Measurements from ENCODE around the gene EIF2D.
"Not testable (repeated sequence)": the region's sequence is repeated elsewhere in the genome, so short reads cannot be mapped to it uniquely, and the experiment has no call there.

Gene EIF2D

DNA sequence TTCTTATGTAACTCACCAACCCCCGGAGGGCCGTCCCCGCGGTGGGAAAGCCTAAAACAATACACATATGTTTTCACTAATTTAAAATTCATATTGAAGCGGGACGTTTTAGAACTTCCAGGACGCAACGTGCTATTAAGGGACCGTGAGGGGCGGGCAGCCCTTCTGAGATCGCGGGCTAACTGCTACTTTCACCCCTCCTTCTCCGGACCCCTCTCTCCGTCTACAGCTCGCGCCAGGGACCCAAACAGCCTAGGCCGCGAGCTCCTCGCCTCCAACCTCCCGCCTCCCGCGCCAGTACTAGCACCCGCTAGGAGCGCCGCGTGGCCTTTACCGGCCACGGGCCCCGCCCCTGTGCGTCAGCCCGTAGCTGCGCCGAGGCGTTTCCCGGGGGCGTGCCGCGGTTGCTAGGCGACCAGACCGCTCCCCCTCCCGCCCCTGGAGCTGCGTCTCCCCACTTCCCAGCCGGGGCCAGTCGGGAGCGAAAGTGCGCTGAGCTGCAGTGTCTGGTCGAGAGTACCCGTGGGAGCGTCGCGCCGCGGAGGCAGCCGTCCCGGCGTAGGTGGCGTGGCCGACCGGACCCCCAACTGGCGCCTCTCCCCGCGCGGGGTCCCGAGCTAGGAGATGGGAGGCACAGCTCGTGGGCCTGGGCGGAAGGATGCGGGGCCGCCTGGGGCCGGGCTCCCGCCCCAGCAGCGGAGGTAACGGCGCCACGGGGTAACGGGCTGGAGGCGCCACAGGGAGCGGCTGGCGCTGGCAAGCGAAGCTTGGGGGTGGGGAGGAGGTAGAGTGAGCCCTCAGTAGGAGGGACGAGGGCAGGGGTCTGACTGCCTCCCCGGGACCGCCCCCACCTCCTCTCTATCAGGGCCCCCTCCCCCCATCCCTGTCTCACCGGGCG lies 23.1 kb upstream of the EIF2D start, which contains the start of gene DYRK3:
Gene DYRK3 (plus strand): TSS at position 457 of the 898 bp plus-strand sequence. CDS start 168 bp downstream, at position 625.
- H3K27ac ChIP-seq = peak within 1 kb of the TSS; percentile 76
- peak; percentile 59 for TF ChIP-seq ZFX (IDR thresholded peaks at IDR 0.05)
- TF ChIP-seq, protein P1, sequence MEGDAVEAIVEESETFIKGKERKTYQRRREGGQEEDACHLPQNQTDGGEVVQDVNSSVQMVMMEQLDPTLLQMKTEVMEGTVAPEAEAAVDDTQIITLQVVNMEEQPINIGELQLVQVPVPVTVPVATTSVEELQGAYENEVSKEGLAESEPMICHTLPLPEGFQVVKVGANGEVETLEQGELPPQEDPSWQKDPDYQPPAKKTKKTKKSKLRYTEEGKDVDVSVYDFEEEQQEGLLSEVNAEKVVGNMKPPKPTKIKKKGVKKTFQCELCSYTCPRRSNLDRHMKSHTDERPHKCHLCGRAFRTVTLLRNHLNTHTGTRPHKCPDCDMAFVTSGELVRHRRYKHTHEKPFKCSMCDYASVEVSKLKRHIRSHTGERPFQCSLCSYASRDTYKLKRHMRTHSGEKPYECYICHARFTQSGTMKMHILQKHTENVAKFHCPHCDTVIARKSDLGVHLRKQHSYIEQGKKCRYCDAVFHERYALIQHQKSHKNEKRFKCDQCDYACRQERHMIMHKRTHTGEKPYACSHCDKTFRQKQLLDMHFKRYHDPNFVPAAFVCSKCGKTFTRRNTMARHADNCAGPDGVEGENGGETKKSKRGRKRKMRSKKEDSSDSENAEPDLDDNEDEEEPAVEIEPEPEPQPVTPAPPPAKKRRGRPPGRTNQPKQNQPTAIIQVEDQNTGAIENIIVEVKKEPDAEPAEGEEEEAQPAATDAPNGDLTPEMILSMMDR (conservative IDR thresholded peaks at IDR 0.05) = no peak

- TF ChIP-seq, protein P1 (conservative IDR thresholded peaks at IDR 0.05) = peak; percentile 96
- TF ChIP-seq ZFX (IDR thresholded peaks at IDR 0.05) = no peak
Observed at GRCh38 chr1:206634365-206635079, 22.3 kb upstream of the EIF2D start.

GRCh38 chr1:206633708-206634121 lies 21.4 kb upstream of the EIF2D start:
- TF ChIP-seq, protein P1 (conservative IDR thresholded peaks at IDR 0.05) = no peak
- TF ChIP-seq ZFX (IDR thresholded peaks at IDR 0.05) = no peak
- H3K27ac ChIP-seq = no peak overlapping the region

More at GRCh38 chr1:206634365-206635079, 22.3 kb upstream of the EIF2D start:
- H3K27ac ChIP-seq = peak overlapping the region; percentile 76

GRCh38 chr1:206631085-206631509 lies 18.8 kb upstream of the EIF2D start:
- H3K27ac ChIP-seq = no peak overlapping the region
- TF ChIP-seq, protein P1 (conservative IDR thresholded peaks at IDR 0.05) = peak; percentile 53
- TF ChIP-seq ZFX (IDR thresholded peaks at IDR 0.05) = no peak

DNA sequence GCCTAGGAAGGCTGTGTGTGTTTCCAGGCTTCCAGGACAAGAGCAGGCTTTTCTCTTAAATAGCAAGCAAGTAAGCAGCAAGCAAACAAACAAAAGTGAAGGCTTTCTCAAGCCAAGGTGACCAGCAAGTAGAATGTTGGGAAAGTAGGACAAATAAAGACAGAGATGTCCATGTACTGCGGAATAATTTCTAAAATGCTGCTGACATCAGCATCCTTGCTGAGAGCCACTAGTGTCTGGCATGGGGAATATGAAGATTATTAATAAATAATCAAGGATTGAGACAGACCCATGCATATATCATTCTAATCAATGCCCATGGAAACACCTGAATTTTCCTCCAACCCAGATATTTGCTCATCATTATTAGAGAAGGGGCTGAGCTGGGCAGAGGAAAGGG lies 16.7 kb upstream of the EIF2D start:
- TF ChIP-seq, protein P1 (conservative IDR thresholded peaks at IDR 0.05) = no peak
- no peak for TF ChIP-seq ZFX (IDR thresholded peaks at IDR 0.05)
- no peak overlapping the region for H3K27ac ChIP-seq

DNA sequence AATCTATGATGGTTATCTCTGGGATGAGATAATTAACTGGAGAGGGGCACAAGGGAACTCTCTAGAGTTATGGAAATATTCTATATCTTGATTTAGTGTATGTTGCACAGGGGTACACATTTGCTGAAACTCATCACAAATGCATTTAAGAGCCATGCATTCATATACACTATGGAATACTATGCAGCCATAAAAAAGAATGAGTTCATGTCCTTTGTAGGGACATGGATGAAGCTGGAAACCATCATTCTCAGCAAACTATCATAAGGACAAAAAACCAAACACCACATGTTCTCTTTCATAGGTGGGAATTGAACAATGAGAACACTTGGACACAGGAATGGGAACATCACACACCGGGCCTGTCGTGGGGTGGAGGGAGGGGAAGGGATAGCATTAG lies 14.1 kb upstream of the EIF2D start:
- H3K27ac ChIP-seq = not testable (repeated sequence)

DNA sequence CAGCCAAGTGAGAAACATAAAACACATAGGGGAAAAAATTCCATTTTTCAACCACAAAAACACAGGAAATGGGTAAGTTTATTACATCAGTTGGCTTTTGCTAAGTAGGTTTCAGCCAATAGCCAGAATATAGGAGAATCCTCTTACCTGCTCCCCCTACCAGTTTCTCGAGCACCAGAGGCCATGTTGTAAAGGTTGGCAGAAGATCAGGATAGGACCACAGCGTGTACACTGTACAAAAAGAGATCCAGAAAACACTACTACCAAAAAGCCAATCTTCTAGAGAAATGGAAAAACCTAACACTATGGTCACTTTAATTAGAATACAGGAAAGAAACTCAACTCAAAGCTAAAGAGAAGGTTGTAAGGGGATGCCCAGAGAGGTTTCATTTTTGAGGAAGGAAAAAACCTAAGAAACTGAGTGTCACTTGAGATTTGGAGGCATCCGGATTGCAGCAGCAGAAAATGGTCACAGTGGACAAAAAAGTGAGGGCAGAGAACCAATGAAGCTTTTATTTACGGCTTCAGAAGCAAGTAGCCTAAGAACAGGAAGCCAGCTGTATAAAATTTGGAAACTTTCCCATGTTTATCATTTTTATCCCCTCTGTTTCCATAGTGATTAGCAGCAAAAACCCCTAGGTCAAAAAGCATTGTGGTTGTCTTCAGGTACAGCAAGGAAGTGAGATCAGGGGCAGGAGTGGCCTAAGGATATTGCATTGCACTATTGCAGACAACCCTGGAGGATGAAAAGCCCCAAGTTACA lies 2.9 kb downstream of the EIF2D start:
- TF ChIP-seq, protein P1 (conservative IDR thresholded peaks at IDR 0.05) = no peak
- no peak for TF ChIP-seq ZFX (IDR thresholded peaks at IDR 0.05)
- H3K27ac ChIP-seq = no peak overlapping the region

All from C4-2B (cell line).